HG03432 (cell line): ENCODE results near the gene UNK.
"Not testable (repeated sequence)": the region's sequence is repeated elsewhere in the genome, so short reads cannot be mapped to it uniquely, and the experiment has no call there.

ENCODE experiments used
- ATAC-seq: cut with Tn5 transposase; IDR thresholded peaks from one replicate; pipeline ENCODE4 v1.9.1; 2021; ENCODE audit warnings: mild to moderate bottlenecking, moderate library complexity; ENCODE audit not compliant: unreplicated experiment

The UNK gene

GRCh38 chr17:75771334-75772281, 13.0 kb upstream of the UNK start:
- no peak for ATAC-seq

- no peak for ATAC-seq
These were observed 11.3 kb upstream of the UNK start for GRCh38 chr17:75773121-75773807.

GRCh38 chr17:75773808-75774470, 10.7 kb upstream of the UNK start:
- ATAC-seq = no peak

GRCh38 chr17:75774471-75774990, 10.1 kb upstream of the UNK start:
- no peak for ATAC-seq

- ATAC-seq = no peak
These were observed 9.5 kb upstream of the UNK start for GRCh38 chr17:75774991-75775668.

GRCh38 chr17:75776386-75777295, 8.0 kb upstream of the UNK start:
- no peak for ATAC-seq

GRCh38 chr17:75777296-75777922, 7.2 kb upstream of the UNK start:
- no peak for ATAC-seq

- not testable (repeated sequence) for ATAC-seq
These were observed 6.3 kb upstream of the UNK start for GRCh38 chr17:75778066-75778860.

GRCh38 chr17:75778861-75779249, 5.8 kb upstream of the UNK start:
- peak; percentile 15 for ATAC-seq

GRCh38 chr17:75779250-75779986, 5.2 kb upstream of the UNK start:
- peak; percentile 60 for ATAC-seq

GRCh38 chr17:75779987-75780889, 4.4 kb upstream of the UNK start:
- no peak for ATAC-seq

- ATAC-seq = no peak
These were observed 1.4 kb upstream of the UNK start for GRCh38 chr17:75783069-75783783.

GRCh38 chr17:75783803-75784472, 668 bp upstream of the UNK start:
- peak; percentile 0 for ATAC-seq

- ATAC-seq = peak; percentile 68
These were observed 647 bp downstream of the UNK start for GRCh38 chr17:75785016-75785890.

- ATAC-seq = no peak
These were observed 6.6 kb downstream of the UNK start for GRCh38 chr17:75791254-75791653.
